ENCODE measurements around the gene WNT7B. TPM values are rescaled to one million over a fixed set of nuclear protein-coding genes. Genes with fewer than 3 reads are reported as not detected.

Gene WNT7B
- polyA plus RNA-seq, 1 donor from 2014 or later, result not detected

- Mint-ChIP-seq H3K27me3 (peaks cover 3% of the 10 kb centered on the region), H3K9me3 (peaks cover 0 to 9% (median 6%) of the 10 kb centered on the region in 3 donors), H3K27ac (no peak overlapping the region), H3K4me3 (no peak overlapping the region), H3K36me3 (no peaks in the 10 kb centered on the region), H3K4me1 (peaks cover 0 to 3% (median 1%) of the 10 kb centered on the region in 3 donors)
Measured at GRCh38 chr22:45915841-45916240, 61.1 kb downstream of the WNT7B start.

- peaks cover 0 to 3% (median 0%) of the 10 kb centered on the region in 3 donors for H3K4me1 Mint-ChIP-seq
- no peak overlapping the region for H3K4me3 Mint-ChIP-seq
- H3K27ac Mint-ChIP-seq, result no peak overlapping the region
- H3K36me3 Mint-ChIP-seq, result no peaks in the 10 kb centered on the region
- peaks cover 5% of the 10 kb centered on the region for H3K27me3 Mint-ChIP-seq
- peaks cover 0 to 9% (median 6%) of the 10 kb centered on the region in 3 donors for H3K9me3 Mint-ChIP-seq
Measured at GRCh38 chr22:45915151-45915550, 61.8 kb downstream of the WNT7B start.

DNA sequence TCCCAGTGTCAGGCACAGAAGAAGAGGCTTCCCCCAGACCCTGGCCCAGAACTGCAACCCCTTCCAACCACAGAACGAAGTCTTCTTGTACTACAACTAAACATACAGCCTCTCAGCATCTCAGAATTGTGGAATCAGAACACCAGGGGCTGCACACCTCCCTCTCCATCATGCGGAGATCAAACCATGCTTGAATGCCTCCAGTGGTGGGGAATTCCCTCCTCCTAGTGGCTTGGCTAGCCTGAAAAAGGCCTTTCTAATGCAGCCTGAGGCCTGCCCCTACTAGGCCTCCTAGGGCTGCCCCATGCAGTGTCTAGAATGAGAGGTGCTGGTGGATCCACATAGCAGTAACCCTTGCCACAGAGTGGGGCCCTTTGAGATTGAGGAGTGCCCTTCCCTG lies 62.7 kb downstream of the WNT7B start:
- H3K4me3 Mint-ChIP-seq, result no peak overlapping the region
- peaks cover 0 to 3% (median 0%) of the 10 kb centered on the region in 3 donors for H3K4me1 Mint-ChIP-seq
- H3K27me3 Mint-ChIP-seq, result peaks cover 5% of the 10 kb centered on the region
- no peak overlapping the region for H3K27ac Mint-ChIP-seq
- peaks cover 0 to 9% (median 6%) of the 10 kb centered on the region in 3 donors for H3K9me3 Mint-ChIP-seq
- no peaks in the 10 kb centered on the region for H3K36me3 Mint-ChIP-seq

DNA sequence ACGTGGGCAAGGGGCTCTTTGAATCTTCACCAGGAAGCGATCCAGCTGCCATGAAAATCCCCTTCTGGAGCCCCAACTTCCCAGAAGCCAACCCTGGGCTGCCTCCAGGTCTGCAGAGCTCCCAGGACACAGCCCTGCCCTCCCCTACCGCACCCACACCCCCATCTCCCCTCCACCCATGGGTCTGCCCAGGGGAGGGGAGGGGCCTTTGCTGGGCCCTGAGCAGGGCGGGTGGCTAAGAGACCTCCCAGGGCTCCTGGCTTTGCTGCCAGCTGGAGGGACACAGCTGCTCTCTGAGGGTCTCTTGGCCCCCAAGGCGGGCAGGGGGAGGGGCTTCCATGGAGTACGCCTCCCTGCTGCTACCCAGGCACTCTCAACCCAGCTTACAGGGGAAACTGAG lies 64.1 kb downstream of the WNT7B start:
- Mint-ChIP-seq H3K27ac (no peak overlapping the region), H3K4me1 (peaks cover 0 to 3% (median 0%) of the 10 kb centered on the region in 3 donors), H3K9me3 (peaks cover 0 to 9% (median 6%) of the 10 kb centered on the region in 3 donors), H3K36me3 (no peaks in the 10 kb centered on the region), H3K27me3 (peaks cover 5% of the 10 kb centered on the region), H3K4me3 (no peak overlapping the region)

DNA sequence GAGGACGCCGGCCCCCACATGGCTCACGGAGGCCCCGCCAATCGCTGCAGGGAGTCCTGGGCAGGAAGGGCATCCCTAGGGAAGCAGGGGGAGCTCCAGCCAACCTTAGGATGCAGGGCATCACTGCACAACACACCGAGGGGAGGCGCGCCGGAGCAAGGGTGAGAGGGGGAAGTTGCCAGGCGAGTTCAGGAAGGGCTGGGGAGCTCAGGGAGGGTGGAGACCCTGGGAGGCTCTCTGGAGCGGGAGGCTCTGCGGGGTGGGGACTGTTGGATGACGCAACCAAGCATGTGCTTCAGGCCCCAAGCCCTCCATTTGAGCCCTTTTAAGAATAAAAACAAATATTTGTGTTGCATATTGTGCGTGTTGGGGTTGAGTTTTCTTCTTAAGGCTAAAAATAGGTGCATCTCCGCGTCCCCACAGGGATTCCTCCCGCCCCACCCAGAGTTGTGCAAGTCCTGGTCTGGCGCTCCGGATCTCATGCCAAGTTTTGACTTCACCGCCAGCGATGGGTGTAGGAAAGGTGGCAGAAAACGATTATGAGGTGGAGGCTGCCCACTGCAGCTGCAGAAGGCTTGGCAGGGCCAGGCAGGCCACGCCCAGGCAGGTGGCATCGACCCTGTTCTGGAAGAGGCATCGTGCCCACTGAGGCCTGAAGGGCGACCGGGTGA lies 65.2 kb downstream of the WNT7B start:
- Mint-ChIP-seq H3K9me3 (peaks cover 0 to 9% (median 6%) of the 10 kb centered on the region in 3 donors), H3K4me1 (peaks cover 0 to 3% (median 0%) of the 10 kb centered on the region in 3 donors), H3K4me3 (no peak overlapping the region), H3K27ac (no peak overlapping the region), H3K27me3 (peaks cover 5% of the 10 kb centered on the region), H3K36me3 (no peaks in the 10 kb centered on the region)

DNA sequence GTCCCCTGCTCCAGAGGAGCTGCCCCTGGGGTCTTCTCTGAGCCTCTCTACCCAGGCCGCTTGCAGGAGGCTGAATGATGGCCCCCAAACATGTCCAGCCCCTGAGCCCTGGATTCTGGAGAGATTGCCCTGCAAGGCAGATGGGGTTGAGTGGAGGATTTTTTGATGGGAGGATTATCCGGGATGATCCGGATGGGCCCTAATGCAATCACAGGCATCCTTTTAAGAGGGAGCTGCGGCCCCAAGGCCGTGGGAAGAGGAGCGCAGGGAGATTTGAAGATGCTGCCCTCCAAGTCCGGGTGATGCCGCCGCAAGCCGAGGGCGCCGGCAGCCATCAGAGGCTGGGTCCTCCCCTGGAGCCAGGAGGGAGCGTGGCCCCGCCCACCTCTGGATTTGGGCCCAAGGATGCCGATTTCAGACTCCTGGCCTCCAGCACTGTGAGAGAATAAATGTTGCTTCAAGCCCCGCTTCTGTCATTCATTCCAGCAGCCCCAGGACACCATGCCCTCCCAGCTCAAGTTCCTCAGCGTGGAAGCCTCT lies 66.0 kb downstream of the WNT7B start:
- no peaks in the 10 kb centered on the region for H3K36me3 Mint-ChIP-seq
- no peak overlapping the region for H3K27ac Mint-ChIP-seq
- peaks cover 0 to 9% (median 6%) of the 10 kb centered on the region in 3 donors for H3K9me3 Mint-ChIP-seq
- H3K4me1 Mint-ChIP-seq, result peaks cover 0 to 3% (median 0%) of the 10 kb centered on the region in 3 donors
- peaks cover 5% of the 10 kb centered on the region for H3K27me3 Mint-ChIP-seq
- H3K4me3 Mint-ChIP-seq, result no peak overlapping the region

GRCh38 chr22:45908961-45909360 lies 68.0 kb downstream of the WNT7B start:
- no peak overlapping the region for H3K4me3 Mint-ChIP-seq
- peaks cover 13% of the 10 kb centered on the region for H3K27me3 Mint-ChIP-seq
- no peaks in the 10 kb centered on the region for H3K36me3 Mint-ChIP-seq
- no peak overlapping the region for H3K27ac Mint-ChIP-seq
- peaks cover 0 to 1% (median 0%) of the 10 kb centered on the region in 3 donors for H3K4me1 Mint-ChIP-seq
- H3K9me3 Mint-ChIP-seq, result peaks cover 0 to 1% (median 1%) of the 10 kb centered on the region in 3 donors

GRCh38 chr22:45907996-45908395 lies 69.0 kb downstream of the WNT7B start:
- H3K9me3 Mint-ChIP-seq, result no peaks in the 10 kb centered on the region
- peaks cover 15% of the 10 kb centered on the region for H3K27me3 Mint-ChIP-seq
- H3K4me3 Mint-ChIP-seq, result no peak overlapping the region
- no peaks in the 10 kb centered on the region for H3K36me3 Mint-ChIP-seq
- H3K4me1 Mint-ChIP-seq, result no peaks in the 10 kb centered on the region
- H3K27ac Mint-ChIP-seq, result no peak overlapping the region

DNA sequence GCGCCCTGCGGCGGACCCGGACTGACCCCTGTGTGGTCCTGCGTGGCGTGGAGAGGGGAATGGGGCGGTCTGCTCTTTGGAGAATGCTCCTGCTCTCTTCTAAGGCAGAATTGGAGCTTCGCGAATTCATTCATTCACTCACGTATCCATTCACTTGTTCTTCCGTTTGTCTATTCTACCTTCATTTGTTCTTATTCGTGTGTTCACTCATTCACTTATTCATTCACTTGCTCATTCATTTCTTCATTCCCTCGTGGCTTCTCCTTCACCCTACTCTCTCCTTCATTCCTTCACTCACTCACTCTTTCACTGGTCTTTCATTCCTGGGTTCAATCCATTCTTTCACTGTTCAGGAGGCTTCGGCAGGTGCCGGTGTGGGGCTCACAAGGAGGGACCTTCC lies 69.6 kb downstream of the WNT7B start:
- H3K27ac Mint-ChIP-seq, result no peak overlapping the region
- peaks cover 15% of the 10 kb centered on the region for H3K27me3 Mint-ChIP-seq
- no peak overlapping the region for H3K4me3 Mint-ChIP-seq
- no peaks in the 10 kb centered on the region for H3K36me3 Mint-ChIP-seq
- no peaks in the 10 kb centered on the region for H3K4me1 Mint-ChIP-seq
- no peaks in the 10 kb centered on the region for H3K9me3 Mint-ChIP-seq

GRCh38 chr22:45906946-45907345 lies 70.0 kb downstream of the WNT7B start:
- no peaks in the 10 kb centered on the region for H3K36me3 Mint-ChIP-seq
- H3K4me1 Mint-ChIP-seq, result no peaks in the 10 kb centered on the region
- H3K27ac Mint-ChIP-seq, result no peak overlapping the region
- no peaks in the 10 kb centered on the region for H3K9me3 Mint-ChIP-seq
- H3K27me3 Mint-ChIP-seq, result peaks cover 15% of the 10 kb centered on the region
- no peak overlapping the region for H3K4me3 Mint-ChIP-seq

DNA sequence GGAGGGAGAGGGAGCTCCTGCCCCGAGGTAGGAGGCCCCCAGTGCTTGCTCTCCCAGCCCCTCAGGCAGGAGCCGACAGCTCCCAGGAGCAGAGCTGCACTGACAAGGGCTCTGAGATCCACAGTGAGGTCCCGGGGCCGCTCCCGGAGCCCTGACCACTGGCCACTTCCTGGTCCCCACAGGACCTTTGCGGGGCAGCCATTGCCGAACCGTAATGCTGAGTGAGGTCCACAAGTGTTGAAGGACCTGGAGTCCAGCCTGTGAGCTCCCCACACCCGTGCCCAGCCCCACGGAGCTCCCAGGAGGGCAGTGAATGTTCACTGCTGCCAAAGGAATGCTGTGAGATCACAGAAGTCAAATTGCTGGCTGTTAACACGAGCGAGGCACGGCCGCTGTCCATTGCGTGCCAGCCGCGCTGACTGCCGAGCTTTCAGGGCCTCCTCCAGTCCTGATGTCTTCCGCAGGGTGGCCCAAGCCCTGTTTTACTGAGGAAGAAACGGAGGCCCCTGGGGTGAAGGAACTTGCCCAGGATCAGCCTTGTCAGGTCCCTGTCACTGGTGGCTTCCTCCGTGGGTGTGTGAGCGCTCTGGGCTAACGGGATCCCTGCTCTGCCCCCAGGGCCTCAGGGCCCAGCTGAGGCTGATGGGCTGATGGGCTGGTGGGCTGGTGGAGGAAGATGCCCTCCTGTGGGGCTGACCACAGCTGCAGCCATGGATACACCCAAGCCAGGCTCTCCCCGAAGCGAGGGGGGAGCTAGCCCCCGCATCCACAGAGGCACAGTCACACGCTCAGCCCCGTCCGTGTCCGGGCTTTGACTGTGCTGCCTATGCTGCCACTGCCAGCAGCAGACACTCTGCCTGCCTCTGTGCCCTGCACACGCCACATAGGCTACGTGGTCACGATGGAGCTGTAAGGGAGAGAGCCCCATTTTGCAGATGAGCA lies 70.8 kb downstream of the WNT7B start:
- Mint-ChIP-seq H3K27me3 (peaks cover 14% of the 10 kb centered on the region), H3K4me3 (no peak overlapping the region), H3K4me1 (no peaks in the 10 kb centered on the region), H3K27ac (no peak overlapping the region), H3K9me3 (no peaks in the 10 kb centered on the region), H3K36me3 (no peaks in the 10 kb centered on the region)

GRCh38 chr22:45905326-45905923 lies 71.5 kb downstream of the WNT7B start:
- Mint-ChIP-seq H3K27me3 (peaks cover 13% of the 10 kb centered on the region), H3K4me1 (no peaks in the 10 kb centered on the region), H3K4me3 (no peak overlapping the region), H3K27ac (no peak overlapping the region), H3K9me3 (no peaks in the 10 kb centered on the region), H3K36me3 (no peaks in the 10 kb centered on the region)

- no peak overlapping the region for H3K27ac Mint-ChIP-seq
- H3K4me1 Mint-ChIP-seq, result no peaks in the 10 kb centered on the region
Measured at GRCh38 chr22:45904236-45904635, 72.7 kb downstream of the WNT7B start.

GRCh38 chr22:45903355-45904135 lies 73.4 kb downstream of the WNT7B start:
- no peak overlapping the region for H3K4me3 Mint-ChIP-seq
- H3K36me3 Mint-ChIP-seq, result no peaks in the 10 kb centered on the region
- no peaks in the 10 kb centered on the region for H3K4me1 Mint-ChIP-seq

More at GRCh38 chr22:45904236-45904635, 72.7 kb downstream of the WNT7B start:
- Mint-ChIP-seq H3K27me3 (peaks cover 13% of the 10 kb centered on the region), H3K36me3 (no peaks in the 10 kb centered on the region), H3K4me3 (no peak overlapping the region), H3K9me3 (peaks cover 0 to 3% (median 0%) of the 10 kb centered on the region in 3 donors)

More at GRCh38 chr22:45903355-45904135, 73.4 kb downstream of the WNT7B start:
- H3K9me3 Mint-ChIP-seq, result peaks cover 0 to 3% (median 0%) of the 10 kb centered on the region in 3 donors
- H3K27me3 Mint-ChIP-seq, result peaks cover 14% of the 10 kb centered on the region
- H3K27ac Mint-ChIP-seq, result no peak overlapping the region

Measured in IgD-negative memory B cell (primary cell).